Kidney (tissue), 14 donors: Measurements from ENCODE around the gene MACROD2. TPM values are rescaled to one million over a fixed set of nuclear protein-coding genes. Genes with fewer than 3 reads are reported as not detected.

Experiments used
- DNase-seq, 5 donors: peaks; one replicate each; pipeline ENCODE4 v3.0.0-alpha.2; 2013 to 2020
- FAIRE-seq: peaks from 2 replicates; lab custom pipeline; 2012; peaks lifted over from hg19 to GRCh38; lab: Jason Lieb, UNC
- H3K27ac ChIP-seq, 2 donors: one replicate each; pipeline ENCODE4 v1.7.0; 2013; ENCODE audit warnings: low read depth in 2 of 2, low read length in 2 of 2, inconsistent platforms in 1 of 2
- H3K27me3 ChIP-seq: one replicate; pipeline ENCODE4 v1.7.1; 2013; ENCODE audit warnings: low read length, inconsistent platforms; ENCODE audit not compliant: control insufficient read depth, insufficient read depth
- H3K36me3 ChIP-seq, 3 donors: one replicate each; pipeline versions ENCODE4 v1.7.0 to v1.7.1; 2013; ENCODE audit warnings: low read length in 3 of 3, control low read depth in 1 of 3, inconsistent platforms in 1 of 3; ENCODE audit not compliant: insufficient read depth in 3 of 3, control insufficient read depth in 2 of 3
- H3K4me1 ChIP-seq, 3 donors: one replicate each; pipeline versions ENCODE4 v1.7.0 to v1.7.1; 2013; ENCODE audit warnings: low read length in 3 of 3, inconsistent platforms in 1 of 3, low read depth in 1 of 3; ENCODE audit not compliant: control insufficient read depth in 2 of 3, insufficient read depth in 2 of 3
- H3K4me3 ChIP-seq, 3 donors: one replicate each; pipeline versions ENCODE4 v1.7.0 to v1.8.1; 2013; ENCODE audit warnings: low read length in 3 of 3, control low read depth in 1 of 3, inconsistent platforms in 1 of 3
- H3K9ac ChIP-seq, 3 donors: one replicate each; pipeline versions ENCODE4 v1.7.0 to v1.7.1; 2013; ENCODE audit warnings: low read length in 3 of 3, control low read depth in 1 of 3, inconsistent platforms in 1 of 3
- H3K9me3 ChIP-seq, 3 donors: one replicate each; pipeline versions ENCODE4 v1.7.0 to v1.7.1; 2013; ENCODE audit warnings: low read length in 3 of 3, control low read depth in 1 of 3, inconsistent platforms in 1 of 3; ENCODE audit not compliant: control insufficient read depth in 2 of 3, insufficient read depth in 1 of 3
- intact Hi-C: fragments of 100-400 bp; cut with DNase I; formaldehyde crosslinking; loops from one replicate; pipeline ENCODE4 v1.11.1; 2022
- polyA plus RNA-seq: library from polyadenylated mRNA; stranded (reverse); fragments of 350-450 nt; fragmentation: Illumina TruSeq; extraction: RNeasy Lipid Tissue Mini Kit (QIAGEN cat#74804); gene quantifications from one replicate; pipeline ENCODE4 v1.2.3, GENCODE V29; 2014; ENCODE audit warnings: low read depth, low replicate concordance; ENCODE audit not compliant: insufficient read depth
- total RNA-seq: library from RNA; stranded (reverse); fragmentation: NEBNext Ultra II Directional; extraction: Animal tissue kit (Norgen Biotek cat#: 25700); gene quantifications from one replicate; pipeline ENCODE4 v1.2.1, GENCODE V29; 2021
- TF ChIP-seq, protein P1 (sequence below): IDR thresholded peaks from 3 replicates; pipeline ENCODE4 v1.5.1; 2012; ENCODE audit warnings: mild to moderate bottlenecking, moderate library complexity, borderline replicate concordance; ENCODE audit not compliant: insufficient read depth; ENCODE audit errors: extremely low read depth
- donor health status: control.
- donor health status: control.
- donor health status: control.
- donor health status: control.
- donor health status: control.
- donor health status: DM: yes; HTN: yes; CAD: no.
- donor health status: Normal renal cell carcinoma (clear cell type).

The MACROD2 gene
- total and polyA plus RNA-seq, 2 donors from 2014 or later: 3.0 to 10.0 TPM

GRCh38 chr20:15235471-15236198 lies 1240.3 kb downstream of the MACROD2 start:
- TF ChIP-seq, protein P1, sequence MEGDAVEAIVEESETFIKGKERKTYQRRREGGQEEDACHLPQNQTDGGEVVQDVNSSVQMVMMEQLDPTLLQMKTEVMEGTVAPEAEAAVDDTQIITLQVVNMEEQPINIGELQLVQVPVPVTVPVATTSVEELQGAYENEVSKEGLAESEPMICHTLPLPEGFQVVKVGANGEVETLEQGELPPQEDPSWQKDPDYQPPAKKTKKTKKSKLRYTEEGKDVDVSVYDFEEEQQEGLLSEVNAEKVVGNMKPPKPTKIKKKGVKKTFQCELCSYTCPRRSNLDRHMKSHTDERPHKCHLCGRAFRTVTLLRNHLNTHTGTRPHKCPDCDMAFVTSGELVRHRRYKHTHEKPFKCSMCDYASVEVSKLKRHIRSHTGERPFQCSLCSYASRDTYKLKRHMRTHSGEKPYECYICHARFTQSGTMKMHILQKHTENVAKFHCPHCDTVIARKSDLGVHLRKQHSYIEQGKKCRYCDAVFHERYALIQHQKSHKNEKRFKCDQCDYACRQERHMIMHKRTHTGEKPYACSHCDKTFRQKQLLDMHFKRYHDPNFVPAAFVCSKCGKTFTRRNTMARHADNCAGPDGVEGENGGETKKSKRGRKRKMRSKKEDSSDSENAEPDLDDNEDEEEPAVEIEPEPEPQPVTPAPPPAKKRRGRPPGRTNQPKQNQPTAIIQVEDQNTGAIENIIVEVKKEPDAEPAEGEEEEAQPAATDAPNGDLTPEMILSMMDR: no peak
- Histone ChIP-seq H3K27ac (no peak overlapping the region), H3K4me3 (no peak overlapping the region), H3K27me3 (no peaks in the 10 kb centered on the region), H3K9ac (no peak overlapping the region), H3K4me1 (no peaks in the 10 kb centered on the region), H3K9me3 (no peaks in the 10 kb centered on the region), H3K36me3 (no peaks in the 10 kb centered on the region)
- DNase-seq (no peak), FAIRE-seq (no peak)
- intact Hi-C loops: no loop called here

GRCh38 chr20:15236812-15237211 lies 1241.5 kb downstream of the MACROD2 start:
- H3K9ac ChIP-seq: no peak overlapping the region
- TF ChIP-seq, protein P1: peak; percentile 48
- no peaks in the 10 kb centered on the region for H3K9me3 ChIP-seq
- H3K27me3 ChIP-seq: no peaks in the 10 kb centered on the region
- intact Hi-C loops: no loop called here
- FAIRE-seq (no peak), DNase-seq (peak in 3 of 5 donors; percentile 18 to 45 (median 30))
- no peak overlapping the region for H3K4me3 ChIP-seq
- H3K27ac ChIP-seq: no peak overlapping the region
- no peaks in the 10 kb centered on the region for H3K4me1 ChIP-seq
- H3K36me3 ChIP-seq: no peaks in the 10 kb centered on the region

GRCh38 chr20:15239542-15240206 lies 1244.4 kb downstream of the MACROD2 start:
- DNase-seq (no peak), FAIRE-seq (no peak)
- Histone ChIP-seq H3K4me3 (no peak overlapping the region), H3K4me1 (no peaks in the 10 kb centered on the region), H3K9ac (no peak overlapping the region), H3K36me3 (no peaks in the 10 kb centered on the region), H3K27me3 (no peaks in the 10 kb centered on the region), H3K27ac (no peak overlapping the region), H3K9me3 (no peaks in the 10 kb centered on the region)
- intact Hi-C loops: no loop called here
- TF ChIP-seq, protein P1: no peak
